Cardiac muscle cell (in vitro differentiated cells and primary cell): Measurements from ENCODE around the gene ITGA11. TPM values are rescaled to one million over a fixed set of nuclear protein-coding genes. Genes with fewer than 3 reads are reported as not detected.

ENCODE experiments used
- DNase-seq, 2 donors: peaks; one replicate each; pipeline versions ENCODE4 v3.0.0 to v3.0.0-alpha.2; 2010 to 2017; ENCODE audit warnings: low read depth in 1 of 2, low spot score in 1 of 2
- H3K27ac ChIP-seq: fragments of 200-600 bp; sonication (generic); 2 replicates; pipeline ENCODE4 v1.5.1; 2016
- H3K27me3 ChIP-seq: fragments of 200-600 bp; sonication (generic); 2 replicates; pipeline ENCODE4 v1.6.0; 2016; ENCODE audit warnings: control low read depth
- H3K36me3 ChIP-seq: fragments of 200-600 bp; sonication (generic); 2 replicates; pipeline ENCODE4 v1.5.1; 2016; ENCODE audit warnings: control low read depth
- H3K4me1 ChIP-seq: fragments of 200-600 bp; sonication (generic); 2 replicates; pipeline ENCODE4 v1.8.1; 2017; ENCODE audit warnings: low read depth, mild to moderate bottlenecking, mixed run types
- H3K4me3 ChIP-seq: fragments of 200-600 bp; sonication (generic); 2 replicates; pipeline ENCODE4 v1.5.1; 2016; ENCODE audit warnings: mild to moderate bottlenecking
- H3K9me3 ChIP-seq: fragments of 200-600 bp; sonication (generic); 2 replicates; pipeline ENCODE4 v1.5.1; 2017; ENCODE audit warnings: low read depth, mild to moderate bottlenecking, control low read depth
- CTCF ChIP-seq: IDR thresholded peaks from 2 replicates; pipeline ENCODE4 v1.5.1; 2012; ENCODE audit warnings: low read depth, mild to moderate bottlenecking, low read length
- polyA plus RNA-seq: library from polyadenylated mRNA; unstranded; fragments of >200 nt; fragmentation: Nextera tagmentation; extraction: Ambion mirVana; gene quantifications from 2 replicates; pipeline ENCODE4 v1.2.1, GENCODE V29; 2016
- total RNA-seq: library from RNA; depleted of rRNA; stranded (reverse); fragments of >200 nt; gene quantifications from 2 replicates; pipeline ENCODE4 v1.2.3, GENCODE V29; 2016

Gene ITGA11
- total and polyA plus RNA-seq, 2 experiments from 2014 or later = 0.12 to 1.2 TPM

GRCh38 chr15:68463444-68463843 is 31.5 kb upstream of the ITGA11 start:
- no peaks in the 10 kb centered on the region for H3K4me1 ChIP-seq
- no peaks in the 10 kb centered on the region for H3K36me3 ChIP-seq
- no peak for DNase-seq
- no peak for TF ChIP-seq CTCF
- H3K4me3 ChIP-seq = no peak overlapping the region
- H3K27ac ChIP-seq = no peak overlapping the region
- no peaks in the 10 kb centered on the region for H3K27me3 ChIP-seq
- no peaks in the 10 kb centered on the region for H3K9me3 ChIP-seq

DNA sequence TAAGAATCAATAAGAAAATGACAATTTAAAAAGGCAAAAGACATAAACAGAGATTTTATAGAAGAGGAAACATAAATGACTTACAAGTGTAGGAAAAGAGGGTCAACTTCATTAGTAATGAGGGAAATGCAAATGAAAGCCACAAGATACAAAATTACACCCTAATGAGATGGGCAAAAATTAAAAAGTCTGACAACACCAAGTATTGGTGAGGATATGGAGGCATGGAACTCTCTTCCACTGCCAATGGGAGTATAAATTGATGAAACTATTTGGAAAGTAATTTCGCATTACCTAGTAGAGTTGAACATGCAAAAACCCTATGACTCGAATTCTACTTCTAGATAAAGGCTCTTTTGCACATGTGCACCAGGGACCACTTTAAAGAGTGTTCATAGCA is 28.2 kb upstream of the ITGA11 start:
- Histone ChIP-seq H3K4me3 (no peak overlapping the region), H3K27me3 (no peaks in the 10 kb centered on the region), H3K4me1 (no peaks in the 10 kb centered on the region), H3K36me3 (no peaks in the 10 kb centered on the region), H3K27ac (no peak overlapping the region), H3K9me3 (no peaks in the 10 kb centered on the region)
- TF ChIP-seq CTCF = no peak
- DNase-seq = no peak

DNA sequence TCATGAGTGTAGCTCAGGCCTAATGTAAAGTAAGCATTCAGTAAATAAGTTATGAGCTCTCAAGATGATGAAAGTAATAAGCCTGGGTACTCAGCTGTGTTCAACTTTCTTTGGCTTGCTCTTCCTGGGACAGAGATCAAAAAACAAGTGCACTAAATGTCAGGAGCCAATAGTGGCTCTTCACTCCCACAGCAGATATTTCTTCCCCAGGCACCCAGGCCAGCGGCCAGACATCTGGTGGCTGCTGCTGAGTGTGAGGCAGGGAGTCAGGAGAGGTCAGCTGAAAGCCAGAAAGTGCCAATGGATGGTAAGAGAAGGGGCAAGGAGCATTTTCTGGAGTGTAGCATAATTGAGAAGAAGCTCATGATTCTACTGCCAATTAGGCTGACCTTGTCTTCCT is 18.2 kb upstream of the ITGA11 start:
- Histone ChIP-seq H3K9me3 (no peaks in the 10 kb centered on the region), H3K27me3 (no peaks in the 10 kb centered on the region), H3K4me3 (no peak overlapping the region), H3K27ac (no peak overlapping the region), H3K36me3 (no peaks in the 10 kb centered on the region), H3K4me1 (peaks cover 3% of the 10 kb centered on the region)
- no peak for TF ChIP-seq CTCF
- no peak for DNase-seq

- no peak overlapping the region for H3K27ac ChIP-seq
- H3K27me3 ChIP-seq = no peaks in the 10 kb centered on the region
- no peak for TF ChIP-seq CTCF
- H3K4me3 ChIP-seq = no peak overlapping the region
- no peaks in the 10 kb centered on the region for H3K36me3 ChIP-seq
- no peaks in the 10 kb centered on the region for H3K4me1 ChIP-seq
- no peak for DNase-seq
- H3K9me3 ChIP-seq = no peaks in the 10 kb centered on the region
Measured at GRCh38 chr15:68449389-68449788, 17.4 kb upstream of the ITGA11 start.

DNA sequence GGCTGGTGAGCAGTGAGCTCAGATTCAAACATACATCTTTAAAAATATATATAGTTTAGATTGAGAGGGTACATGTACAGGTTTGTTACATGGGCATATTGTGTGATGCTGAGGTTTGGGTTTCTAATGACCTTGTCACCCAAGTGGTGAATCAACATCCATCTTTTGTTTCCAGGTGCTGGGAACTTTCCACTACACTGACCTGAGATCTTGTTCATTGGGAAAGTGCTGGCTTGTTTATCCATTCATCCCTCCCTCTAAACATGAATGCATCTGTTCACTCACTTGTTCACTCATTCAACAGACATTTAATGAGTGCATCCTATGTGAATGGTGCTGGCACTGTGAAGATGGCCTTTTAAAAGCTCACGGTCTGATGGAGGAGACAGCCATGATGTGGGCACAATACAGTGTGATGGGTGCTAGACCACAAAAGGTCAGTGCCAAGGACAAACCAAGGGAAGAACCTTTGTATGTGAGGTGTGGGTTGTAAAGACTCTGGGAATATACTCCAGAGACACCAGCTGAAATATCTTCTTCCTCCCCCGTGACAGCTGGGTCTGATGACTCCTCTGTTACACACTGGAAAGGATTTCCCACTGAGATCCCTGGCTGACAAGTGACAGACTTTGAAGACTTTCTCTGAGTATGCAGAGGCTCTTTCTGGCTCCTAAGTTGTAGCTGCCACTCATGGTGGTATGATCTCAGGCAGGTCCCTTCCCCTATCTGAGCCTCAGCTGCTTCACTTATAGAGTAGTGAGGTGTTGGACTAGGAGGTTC is 16.2 kb upstream of the ITGA11 start:
- Histone ChIP-seq H3K27me3 (no peaks in the 10 kb centered on the region), H3K4me1 (no peaks in the 10 kb centered on the region), H3K4me3 (no peak overlapping the region), H3K27ac (no peak overlapping the region), H3K9me3 (no peaks in the 10 kb centered on the region), H3K36me3 (no peaks in the 10 kb centered on the region)
- no peak for TF ChIP-seq CTCF
- no peak for DNase-seq

- H3K9me3 ChIP-seq = no peaks in the 10 kb centered on the region
Measured at GRCh38 chr15:68447209-68447608, 15.2 kb upstream of the ITGA11 start.

More at GRCh38 chr15:68447209-68447608, 15.2 kb upstream of the ITGA11 start:
- Histone ChIP-seq H3K27ac (no peak overlapping the region), H3K27me3 (peaks cover 3% of the 10 kb centered on the region), H3K36me3 (no peaks in the 10 kb centered on the region), H3K4me1 (no peaks in the 10 kb centered on the region), H3K4me3 (no peak overlapping the region)
- TF ChIP-seq CTCF = no peak
- DNase-seq = no peak
